ENCODE data around the gene FUBP3.

FUBP3 gene

GRCh38 chr9:130623466-130623865, 44.1 kb downstream of the FUBP3 start:
- Histone ChIP-seq H3K4me3 (ENCODE audit: low read depth in 1 of 2, low read length in 2 of 2) (no peak overlapping the region), H3K9me3 (ENCODE audit: control insufficient read depth in 1 of 2, low read length in 2 of 2) (no peaks in the 10 kb centered on the region), H3K4me1 (ENCODE audit: control insufficient read depth in 1 of 2, insufficient read depth in 2 of 2, low read length in 2 of 2) (no peaks in the 10 kb centered on the region), H3K27me3 (ENCODE audit: control insufficient read depth in 1 of 2, insufficient read depth in 2 of 2, low read length in 2 of 2) (no peaks in the 10 kb centered on the region), H3K27ac (ENCODE audit: low read depth, low read length) (no peak overlapping the region), H3K36me3 (ENCODE audit: control insufficient read depth in 1 of 2, insufficient read depth in 2 of 2, low read length in 2 of 2) (peaks cover 60 to 87% of the 10 kb centered on the region in 2 donors), H3K9ac (ENCODE audit: low read depth in 1 of 2, low read length in 2 of 2) (no peak overlapping the region)

GRCh38 chr9:130624154-130624553, 44.8 kb downstream of the FUBP3 start:
- Histone ChIP-seq H3K36me3 (ENCODE audit: control insufficient read depth in 1 of 2, insufficient read depth in 2 of 2, low read length in 2 of 2) (peaks cover 55 to 80% of the 10 kb centered on the region in 2 donors), H3K27ac (ENCODE audit: low read depth, low read length) (no peak overlapping the region), H3K9me3 (ENCODE audit: control insufficient read depth in 1 of 2, low read length in 2 of 2) (no peaks in the 10 kb centered on the region), H3K27me3 (ENCODE audit: control insufficient read depth in 1 of 2, insufficient read depth in 2 of 2, low read length in 2 of 2) (no peaks in the 10 kb centered on the region), H3K4me3 (ENCODE audit: low read depth in 1 of 2, low read length in 2 of 2) (no peak overlapping the region), H3K9ac (ENCODE audit: low read depth in 1 of 2, low read length in 2 of 2) (no peak overlapping the region), H3K4me1 (ENCODE audit: control insufficient read depth in 1 of 2, insufficient read depth in 2 of 2, low read length in 2 of 2) (no peaks in the 10 kb centered on the region)

GRCh38 chr9:130626249-130626996, 47.0 kb downstream of the FUBP3 start:
- H3K27me3 ChIP-seq (ENCODE audit: control insufficient read depth in 1 of 2, insufficient read depth in 2 of 2, low read length in 2 of 2) = no peaks in the 10 kb centered on the region
- H3K27ac ChIP-seq (ENCODE audit: low read depth, low read length) = no peak overlapping the region
- no peak overlapping the region for H3K9ac ChIP-seq (ENCODE audit: low read depth in 1 of 2, low read length in 2 of 2)
- no peak overlapping the region for H3K4me3 ChIP-seq (ENCODE audit: low read depth in 1 of 2, low read length in 2 of 2)
- peaks cover 45 to 79% of the 10 kb centered on the region in 2 donors for H3K36me3 ChIP-seq (ENCODE audit: control insufficient read depth in 1 of 2, insufficient read depth in 2 of 2, low read length in 2 of 2)
- no peaks in the 10 kb centered on the region for H3K9me3 ChIP-seq (ENCODE audit: control insufficient read depth in 1 of 2, low read length in 2 of 2)
- no peaks in the 10 kb centered on the region for H3K4me1 ChIP-seq (ENCODE audit: control insufficient read depth in 1 of 2, insufficient read depth in 2 of 2, low read length in 2 of 2)

- H3K9ac ChIP-seq (ENCODE audit: low read depth in 1 of 2, low read length in 2 of 2) = no peak overlapping the region
- H3K9me3 ChIP-seq (ENCODE audit: control insufficient read depth in 1 of 2, low read length in 2 of 2) = no peaks in the 10 kb centered on the region
- peaks cover 51 to 84% of the 10 kb centered on the region in 2 donors for H3K36me3 ChIP-seq (ENCODE audit: control insufficient read depth in 1 of 2, insufficient read depth in 2 of 2, low read length in 2 of 2)
- no peak overlapping the region for H3K4me3 ChIP-seq (ENCODE audit: low read depth in 1 of 2, low read length in 2 of 2)
- no peak overlapping the region for H3K27ac ChIP-seq (ENCODE audit: low read depth, low read length)
- H3K27me3 ChIP-seq (ENCODE audit: control insufficient read depth in 1 of 2, insufficient read depth in 2 of 2, low read length in 2 of 2) = no peaks in the 10 kb centered on the region
- no peaks in the 10 kb centered on the region for H3K4me1 ChIP-seq (ENCODE audit: control insufficient read depth in 1 of 2, insufficient read depth in 2 of 2, low read length in 2 of 2)
Measured at GRCh38 chr9:130627051-130627450, 47.7 kb downstream of the FUBP3 start.

GRCh38 chr9:130627896-130628792, 48.8 kb downstream of the FUBP3 start:
- no peak overlapping the region for H3K27ac ChIP-seq (ENCODE audit: low read depth, low read length)
- H3K27me3 ChIP-seq (ENCODE audit: control insufficient read depth in 1 of 2, insufficient read depth in 2 of 2, low read length in 2 of 2) = no peaks in the 10 kb centered on the region
- H3K9ac ChIP-seq (ENCODE audit: low read depth in 1 of 2, low read length in 2 of 2) = no peak overlapping the region
- H3K4me3 ChIP-seq (ENCODE audit: low read depth in 1 of 2, low read length in 2 of 2) = no peak overlapping the region
- peaks cover 56 to 92% of the 10 kb centered on the region in 2 donors for H3K36me3 ChIP-seq (ENCODE audit: control insufficient read depth in 1 of 2, insufficient read depth in 2 of 2, low read length in 2 of 2)
- no peaks in the 10 kb centered on the region for H3K9me3 ChIP-seq (ENCODE audit: control insufficient read depth in 1 of 2, low read length in 2 of 2)
- H3K4me1 ChIP-seq (ENCODE audit: control insufficient read depth in 1 of 2, insufficient read depth in 2 of 2, low read length in 2 of 2) = no peaks in the 10 kb centered on the region

GRCh38 chr9:130629443-130630070, 50.2 kb downstream of the FUBP3 start:
- Histone ChIP-seq H3K27me3 (ENCODE audit: control insufficient read depth in 1 of 2, insufficient read depth in 2 of 2, low read length in 2 of 2) (no peaks in the 10 kb centered on the region), H3K4me3 (ENCODE audit: low read depth in 1 of 2, low read length in 2 of 2) (no peak overlapping the region), H3K9me3 (ENCODE audit: control insufficient read depth in 1 of 2, low read length in 2 of 2) (no peaks in the 10 kb centered on the region), H3K9ac (ENCODE audit: low read depth in 1 of 2, low read length in 2 of 2) (no peak overlapping the region), H3K4me1 (ENCODE audit: control insufficient read depth in 1 of 2, insufficient read depth in 2 of 2, low read length in 2 of 2) (no peaks in the 10 kb centered on the region), H3K27ac (ENCODE audit: low read depth, low read length) (no peak overlapping the region), H3K36me3 (ENCODE audit: control insufficient read depth in 1 of 2, insufficient read depth in 2 of 2, low read length in 2 of 2) (peaks cover 47 to 91% of the 10 kb centered on the region in 2 donors)

- no peaks in the 10 kb centered on the region for H3K9me3 ChIP-seq (ENCODE audit: control insufficient read depth in 1 of 2, low read length in 2 of 2)
- no peak overlapping the region for H3K4me3 ChIP-seq (ENCODE audit: low read depth in 1 of 2, low read length in 2 of 2)
- H3K27ac ChIP-seq (ENCODE audit: low read depth, low read length) = no peak overlapping the region
- no peaks in the 10 kb centered on the region for H3K4me1 ChIP-seq (ENCODE audit: control insufficient read depth in 1 of 2, insufficient read depth in 2 of 2, low read length in 2 of 2)
- H3K27me3 ChIP-seq (ENCODE audit: control insufficient read depth in 1 of 2, insufficient read depth in 2 of 2, low read length in 2 of 2) = no peaks in the 10 kb centered on the region
- H3K9ac ChIP-seq (ENCODE audit: low read depth in 1 of 2, low read length in 2 of 2) = no peak overlapping the region
- peaks cover 50 to 91% of the 10 kb centered on the region in 2 donors for H3K36me3 ChIP-seq (ENCODE audit: control insufficient read depth in 1 of 2, insufficient read depth in 2 of 2, low read length in 2 of 2)
Measured at GRCh38 chr9:130630071-130630450, 50.7 kb downstream of the FUBP3 start.

GRCh38 chr9:130630506-130631330, 51.3 kb downstream of the FUBP3 start:
- H3K27ac ChIP-seq (ENCODE audit: low read depth, low read length) = no peak overlapping the region
- no peaks in the 10 kb centered on the region for H3K27me3 ChIP-seq (ENCODE audit: control insufficient read depth in 1 of 2, insufficient read depth in 2 of 2, low read length in 2 of 2)
- H3K4me3 ChIP-seq (ENCODE audit: low read depth in 1 of 2, low read length in 2 of 2) = no peak overlapping the region
- H3K9ac ChIP-seq (ENCODE audit: low read depth in 1 of 2, low read length in 2 of 2) = no peak overlapping the region
- peaks cover 54 to 91% of the 10 kb centered on the region in 2 donors for H3K36me3 ChIP-seq (ENCODE audit: control insufficient read depth in 1 of 2, insufficient read depth in 2 of 2, low read length in 2 of 2)
- H3K4me1 ChIP-seq (ENCODE audit: control insufficient read depth in 1 of 2, insufficient read depth in 2 of 2, low read length in 2 of 2) = no peaks in the 10 kb centered on the region
- no peaks in the 10 kb centered on the region for H3K9me3 ChIP-seq (ENCODE audit: control insufficient read depth in 1 of 2, low read length in 2 of 2)

- H3K27ac ChIP-seq (ENCODE audit: low read depth, low read length) = no peak overlapping the region
- H3K9me3 ChIP-seq (ENCODE audit: control insufficient read depth in 1 of 2, low read length in 2 of 2) = no peaks in the 10 kb centered on the region
- no peak overlapping the region for H3K9ac ChIP-seq (ENCODE audit: low read depth in 1 of 2, low read length in 2 of 2)
- peaks cover 53 to 91% of the 10 kb centered on the region in 2 donors for H3K36me3 ChIP-seq (ENCODE audit: control insufficient read depth in 1 of 2, insufficient read depth in 2 of 2, low read length in 2 of 2)
- H3K4me1 ChIP-seq (ENCODE audit: control insufficient read depth in 1 of 2, insufficient read depth in 2 of 2, low read length in 2 of 2) = no peaks in the 10 kb centered on the region
- no peaks in the 10 kb centered on the region for H3K27me3 ChIP-seq (ENCODE audit: control insufficient read depth in 1 of 2, insufficient read depth in 2 of 2, low read length in 2 of 2)
- no peak overlapping the region for H3K4me3 ChIP-seq (ENCODE audit: low read depth in 1 of 2, low read length in 2 of 2)
Measured at GRCh38 chr9:130631331-130632080, 52.1 kb downstream of the FUBP3 start.
